Measurements from ENCODE around the gene ZNF565.
A peak's percentile ranks its signal among the peaks of the same experiment; 100 is the strongest.
"Not testable (repeated sequence)": the region's sequence is repeated elsewhere in the genome, so short reads cannot be mapped to it uniquely, and the experiment has no call there.

ZNF565 gene

DNA sequence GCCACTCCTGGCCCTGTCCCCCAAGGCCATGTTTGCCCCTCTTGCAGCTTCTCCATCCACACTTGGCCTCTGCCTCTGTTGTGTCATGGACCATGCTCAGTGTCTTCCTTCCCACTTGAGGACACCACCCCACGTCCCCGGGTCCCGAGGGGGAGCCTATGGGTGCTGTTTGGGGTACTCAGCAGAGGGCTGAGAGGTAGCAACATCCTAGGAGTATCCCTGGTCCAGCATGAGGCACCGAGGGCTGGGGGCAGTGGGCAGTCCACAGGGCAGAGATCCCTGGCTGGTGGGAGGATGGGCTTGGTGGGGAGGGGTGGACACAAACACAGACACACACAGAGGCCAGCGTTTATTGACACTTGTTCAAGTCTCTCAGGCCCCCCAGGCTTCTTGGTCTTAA lies 63.9 kb downstream of the ZNF565 start:
- no peak for DNase-seq (ENCODE audit: low read depth in 2 of 2)

DNA sequence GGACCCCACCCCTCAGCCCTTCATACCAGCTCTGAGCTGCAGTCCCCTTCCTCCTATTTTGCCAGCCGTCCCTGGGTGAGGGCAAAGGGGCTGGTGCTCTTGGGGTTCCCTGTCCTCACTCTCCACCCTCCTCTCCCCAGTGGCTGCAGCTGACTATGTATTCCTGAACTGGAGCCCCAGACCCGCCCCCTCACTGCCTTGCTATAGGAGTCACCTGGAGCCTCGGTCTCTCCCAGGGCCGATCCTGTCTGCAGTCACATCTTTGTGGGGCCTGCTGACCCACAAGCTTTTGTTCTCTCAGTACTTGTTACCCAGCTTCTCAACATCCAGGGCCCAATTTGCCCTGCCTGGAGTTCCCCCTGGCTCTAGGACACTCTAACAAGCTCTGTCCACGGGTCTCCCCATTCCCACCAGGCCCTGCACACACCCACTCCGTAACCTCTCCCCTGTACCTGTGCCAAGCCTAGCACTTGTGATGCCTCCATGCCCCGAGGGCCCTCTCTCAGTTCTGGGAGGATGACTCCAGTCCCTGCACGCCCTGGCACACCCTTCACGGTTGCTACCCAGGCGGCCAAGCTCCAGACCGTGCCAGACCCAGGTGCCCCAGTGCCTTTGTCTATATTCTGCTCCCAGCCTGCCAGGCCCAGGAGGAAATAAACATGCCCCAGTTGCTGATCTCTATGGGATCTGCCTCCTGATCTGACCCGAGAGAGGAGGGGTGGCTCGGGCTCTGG lies 64.6 kb downstream of the ZNF565 start:
- DNase-seq (ENCODE audit: low read depth in 2 of 2) = no peak

DNA sequence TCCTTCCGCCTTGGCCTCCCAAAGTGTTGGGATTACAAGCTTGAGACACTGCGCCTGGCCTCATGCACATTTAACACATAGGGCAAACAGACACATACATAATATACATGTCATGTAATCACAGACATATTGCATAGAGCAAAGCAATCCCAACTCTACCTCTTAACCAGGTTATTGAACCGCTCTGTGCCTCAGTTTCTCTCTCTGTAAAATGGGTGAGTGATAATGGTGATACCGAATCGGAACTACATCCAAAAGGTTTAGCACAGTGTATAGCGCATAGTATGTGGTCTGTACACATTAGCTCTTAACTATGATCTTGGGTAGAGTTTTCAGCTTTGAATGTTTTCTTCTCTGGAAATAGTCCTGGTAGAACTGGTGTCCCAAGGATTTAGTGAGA lies 69.8 kb downstream of the ZNF565 start:
- no peak for DNase-seq (ENCODE audit: low read depth in 2 of 2)

DNA sequence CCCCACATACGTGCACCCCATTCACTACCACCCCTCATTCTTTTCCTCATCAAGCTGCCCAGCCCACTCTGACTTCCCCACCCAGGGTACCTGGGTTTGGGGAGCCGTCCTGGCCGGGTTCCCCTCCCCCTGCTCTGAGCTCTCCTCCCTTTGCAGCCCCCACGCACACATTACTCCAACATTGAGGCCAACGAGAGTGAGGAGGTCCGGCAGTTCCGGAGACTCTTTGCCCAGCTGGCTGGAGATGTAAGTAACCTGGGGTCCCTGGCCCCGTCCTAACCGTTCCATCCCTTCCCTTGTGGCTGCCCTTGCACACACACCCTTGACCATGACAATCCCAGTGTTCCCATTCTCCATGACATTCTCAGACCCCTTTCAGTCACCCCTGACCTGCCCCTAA lies 72.0 kb downstream of the ZNF565 start:
- DNase-seq (ENCODE audit: low read depth in 2 of 2) = no peak

DNA sequence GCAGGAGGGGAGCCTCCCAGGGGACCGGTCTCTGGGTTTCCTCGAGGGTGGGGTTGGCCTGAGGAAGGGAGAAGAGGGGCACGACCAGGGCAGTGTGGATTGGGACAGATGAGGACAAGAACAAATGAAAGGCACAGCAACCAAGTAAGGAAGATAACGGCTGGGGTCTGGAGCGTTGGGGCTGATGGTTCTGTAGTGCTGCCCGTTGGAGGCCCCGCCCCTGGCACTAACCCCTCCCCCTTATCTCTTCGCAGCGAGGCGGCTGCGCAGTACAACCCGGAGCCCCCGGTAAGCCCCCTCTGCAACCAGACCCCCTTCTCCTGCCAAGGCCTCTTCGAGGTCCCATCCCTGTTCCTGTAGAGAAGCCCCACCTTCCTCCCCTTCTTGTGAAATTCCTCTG lies 72.4 kb downstream of the ZNF565 start:
- no peak for DNase-seq (ENCODE audit: low read depth in 2 of 2)

DNA sequence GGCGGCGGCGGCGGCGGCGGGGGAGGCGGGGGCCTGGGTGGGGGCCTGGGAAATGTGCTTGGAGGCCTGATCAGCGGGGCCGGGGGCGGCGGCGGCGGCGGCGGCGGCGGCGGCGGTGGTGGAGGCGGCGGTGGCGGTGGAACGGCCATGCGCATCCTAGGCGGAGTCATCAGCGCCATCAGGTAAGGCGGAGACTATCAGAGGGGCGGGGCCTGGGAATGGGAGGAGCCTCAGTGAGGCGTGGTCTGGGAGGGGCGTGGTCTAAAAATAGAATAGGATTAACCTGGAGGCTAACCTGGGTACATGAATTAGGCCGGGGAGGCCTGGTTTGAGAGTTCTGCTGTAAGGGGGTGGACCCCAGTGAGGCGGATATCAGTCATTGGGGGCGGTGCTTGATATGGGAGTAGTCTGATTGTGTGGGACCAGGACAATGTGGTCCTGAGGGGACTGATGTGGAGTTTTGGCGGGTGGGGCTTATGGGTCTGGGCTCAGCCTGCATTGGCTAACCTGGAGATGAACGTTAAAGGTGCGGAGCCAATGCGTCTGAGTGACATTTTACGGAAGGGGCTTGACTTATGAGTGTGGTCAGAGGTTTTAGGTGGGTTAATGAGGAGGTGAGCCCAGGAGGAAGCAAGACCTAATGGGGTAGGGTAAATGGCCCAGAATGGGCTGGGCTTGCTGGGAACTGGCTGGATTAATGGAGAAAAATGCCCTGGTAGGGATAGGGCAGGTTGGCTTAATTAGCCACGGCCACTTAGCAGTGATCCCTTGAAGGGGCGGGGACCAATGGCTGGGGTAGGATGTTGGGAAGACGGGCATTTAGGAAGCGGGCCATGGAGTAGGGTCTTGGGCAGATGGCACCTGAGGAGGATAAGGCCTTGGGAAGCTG lies 73.2 kb downstream of the ZNF565 start:
- DNase-seq (ENCODE audit: low read depth in 2 of 2) = peak; percentile 80

DNA sequence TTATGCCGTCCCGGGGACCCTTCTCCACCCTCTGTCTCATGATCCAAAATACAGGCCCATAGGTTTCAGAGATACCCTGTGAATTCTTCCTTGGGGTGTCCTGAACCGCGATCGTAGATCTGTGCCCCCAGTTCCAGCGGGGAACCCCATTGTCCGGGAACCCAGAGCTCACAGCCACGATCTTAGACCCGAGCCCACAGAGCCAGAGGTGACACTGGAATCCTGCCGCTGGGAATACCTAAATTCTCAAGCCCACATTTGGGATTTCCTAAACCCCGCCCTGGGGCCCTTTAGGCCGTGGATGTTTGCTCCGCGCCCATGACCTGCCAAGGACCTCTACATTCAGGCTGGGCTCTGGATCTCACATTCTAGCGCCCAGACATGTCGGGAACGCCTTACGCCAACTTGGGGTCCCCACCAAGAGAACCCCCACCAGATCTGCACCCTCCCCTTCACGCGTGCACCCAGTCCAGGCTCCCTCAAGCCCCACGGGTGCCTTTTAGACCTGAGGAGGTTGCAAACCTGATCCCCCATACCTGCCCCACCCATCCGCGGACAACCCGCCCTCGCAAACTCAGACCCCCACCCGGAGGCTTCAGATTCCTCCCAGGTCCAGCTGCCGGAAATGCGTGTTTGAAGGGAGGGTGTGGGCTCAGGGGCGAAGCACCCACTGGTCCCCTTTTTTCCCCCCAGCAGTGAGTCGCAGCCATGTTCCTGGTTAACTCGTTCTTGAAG lies 74.0 kb downstream of the ZNF565 start:
- peak in 1 of 2 donors; percentile 17 for DNase-seq (ENCODE audit: low read depth in 2 of 2)

DNA sequence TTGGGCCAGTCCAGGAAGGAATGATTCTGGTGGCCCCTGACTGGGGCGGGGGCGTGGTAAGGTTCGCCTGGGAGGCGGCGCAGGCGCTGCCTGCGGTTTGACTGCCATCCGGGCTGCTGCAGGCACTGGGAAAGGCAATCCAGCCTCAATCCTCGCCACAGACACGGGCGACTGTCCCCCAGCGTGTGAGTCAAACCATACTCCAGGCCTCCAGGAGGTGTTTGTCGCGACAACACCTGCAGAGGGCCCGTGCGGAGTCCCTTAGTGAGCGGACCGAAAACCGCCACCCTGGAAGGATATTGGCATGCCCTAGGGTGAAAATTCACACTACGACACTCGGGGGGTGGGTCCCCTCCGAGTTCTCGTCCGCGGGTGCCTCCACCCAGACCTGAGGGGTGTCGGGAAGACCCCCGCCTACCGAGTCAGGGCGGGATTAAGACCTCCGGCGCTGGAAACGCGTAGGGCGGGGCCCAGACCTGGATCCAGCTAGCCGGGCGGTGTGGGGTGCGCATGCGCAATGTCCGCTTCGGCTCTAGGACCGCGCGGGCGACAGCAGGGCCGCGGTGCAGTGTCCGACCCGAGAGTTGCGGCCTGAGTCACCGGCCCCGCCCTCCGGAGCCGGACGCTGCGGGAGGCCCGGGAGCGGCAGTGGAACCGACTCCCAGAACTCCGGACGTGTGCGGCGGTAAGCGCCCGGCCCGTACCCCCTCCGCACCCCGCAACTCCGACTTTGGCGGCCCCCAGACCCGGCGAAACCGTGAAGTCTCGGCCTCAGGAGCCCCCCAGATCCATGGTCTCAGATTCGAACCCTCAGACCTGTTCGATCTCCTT lies 74.8 kb downstream of the ZNF565 start, which contains the start of gene CAPNS1:
TSS of gene CAPNS1 (plus strand) at position 594 of the 831 bp plus-strand sequence. CDS start 946 bp downstream, outside the sequence.
- peak; percentile 83 to 85 for DNase-seq (ENCODE audit: low read depth in 2 of 2)

DNA sequence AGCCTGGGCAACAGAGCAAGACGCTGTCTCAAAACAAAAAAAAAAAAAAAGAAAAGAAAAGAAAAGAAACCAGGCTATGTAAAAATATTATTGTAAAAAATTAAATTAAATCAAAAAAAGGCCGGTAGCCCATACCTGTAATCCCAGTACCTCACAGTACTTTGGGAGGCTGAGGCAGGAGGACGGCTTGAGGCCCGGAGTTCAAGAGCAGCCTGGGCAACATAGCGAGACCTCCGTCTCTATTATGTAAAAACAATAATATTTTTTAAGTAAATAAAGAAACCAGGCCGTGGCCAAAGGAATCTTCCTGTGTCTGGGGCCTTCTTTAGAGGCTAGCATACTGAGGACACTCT lies 75.4 kb downstream of the ZNF565 start:
- no peak for DNase-seq (ENCODE audit: low read depth in 2 of 2)

DNA sequence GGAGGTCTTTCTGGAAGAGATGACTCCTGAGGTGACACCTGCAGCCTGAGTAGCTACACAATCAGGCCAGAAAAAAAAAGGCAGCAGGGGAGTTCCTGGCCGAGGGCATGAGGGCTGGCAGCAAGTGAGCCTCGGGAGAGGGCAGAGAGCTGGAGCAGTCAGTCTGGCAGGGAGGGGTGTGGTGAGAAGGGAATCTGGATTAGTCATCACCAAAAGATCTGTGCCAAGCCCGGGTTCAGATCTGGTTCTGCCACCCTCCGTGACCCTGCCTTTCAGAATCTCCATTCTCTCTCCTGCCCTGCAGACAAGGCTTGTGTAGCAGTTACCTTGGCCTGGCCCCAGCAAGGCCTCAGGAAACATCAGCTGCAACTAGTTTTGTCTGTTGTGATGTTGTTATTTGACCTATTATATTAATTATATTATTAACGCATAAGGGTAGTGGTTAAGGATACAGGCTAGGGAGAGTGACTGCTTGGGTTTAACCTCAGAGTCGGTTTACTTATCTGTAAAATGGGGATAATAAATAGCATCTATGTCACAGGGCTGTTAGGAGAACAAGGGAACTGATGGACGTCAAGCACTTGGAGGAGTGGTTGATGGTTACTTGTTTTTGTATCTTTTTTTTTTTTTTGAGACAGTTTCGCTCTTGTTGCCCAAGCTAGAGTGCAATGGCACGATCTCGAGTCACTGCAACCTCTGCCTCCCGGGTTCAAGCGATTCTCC lies 77.3 kb downstream of the ZNF565 start:
- no peak for DNase-seq (ENCODE audit: low read depth in 2 of 2)

DNA sequence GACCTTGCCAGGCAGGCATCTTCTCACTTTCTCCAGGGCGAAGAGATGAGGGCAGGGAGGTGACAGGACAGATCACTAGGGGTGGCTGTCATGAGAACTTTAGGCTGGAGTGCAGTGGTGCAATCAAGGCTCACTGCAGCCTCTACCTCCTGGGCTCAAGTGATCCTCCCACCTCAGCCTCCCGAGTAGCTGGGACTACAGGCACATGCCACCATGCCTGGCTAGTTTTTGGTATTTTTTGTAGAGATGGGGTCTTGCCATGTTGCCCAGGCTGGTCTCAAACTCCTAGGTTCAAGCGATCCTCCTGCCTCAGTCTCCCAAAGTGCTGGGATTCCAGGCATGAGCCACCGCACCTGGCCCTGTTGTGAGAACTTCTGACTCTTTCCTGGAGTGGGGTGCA lies 79.6 kb downstream of the ZNF565 start:
- DNase-seq (ENCODE audit: low read depth in 2 of 2) = not testable (repeated sequence)
